Left ventricle myocardium superior (tissue), 1 donor: ENCODE results near the gene LILRB5. TPM values are rescaled to one million over a fixed set of nuclear protein-coding genes. Genes with fewer than 3 reads are reported as not detected.
"Not testable (repeated sequence)": the region's sequence is repeated elsewhere in the genome, so short reads cannot be mapped to it uniquely, and the experiment has no call there.

Experiments
- ATAC-seq: fragments of 200-7000 bp; cut with Tn5 transposase; one replicate; pipeline ENCODE4 v1.9.1; 2020; ENCODE audit warnings: mild to moderate bottlenecking, moderate library complexity
- DNase-seq: peaks from one replicate; pipeline ENCODE4 v3.0.0-alpha.2; 2020
- intact Hi-C: fragments of 100-400 bp; cut with micrococcal nuclease; formaldehyde crosslinking; loops from one replicate; pipeline ENCODE4 v1.11.0; 2022
- total RNA-seq: library from RNA; stranded (reverse); fragmentation: NEBNext Ultra II Directional; extraction: Animal tissue kit (Norgen Biotek cat#: 25700); gene quantifications from one replicate; pipeline ENCODE4 v1.2.1, GENCODE V29; 2021
- donor health status: DM: no; HTN: yes; CAD: no; lungs with severe emphysema.

LILRB5 gene
- total RNA-seq, 1 donor from 2014 or later, result 5.5 TPM

- intact Hi-C loops, result not testable (repeated sequence)
- ATAC-seq (peak; percentile 81), DNase-seq (peak; percentile 58)
These were observed 34.4 kb downstream of the LILRB5 start, which contains the start of gene LILRB3 for GRCh38 chr19:54222474-54223276. LILRB3 (minus strand) TSS chr19:54223007; CDS start chr19:54222976, 31 bp downstream.

- intact Hi-C loops, DNase-seq, ATAC-seq: not testable (repeated sequence)
These were observed 35.1 kb downstream of the LILRB5 start for GRCh38 chr19:54221947-54222346.

GRCh38 chr19:54219702-54220101 lies 37.4 kb downstream of the LILRB5 start:
- DNase-seq, ATAC-seq, intact Hi-C loops: not testable (repeated sequence)

- DNase-seq (no peak), ATAC-seq (no peak)
- intact Hi-C loops, result no loop called here
These were observed 38.0 kb downstream of the LILRB5 start for GRCh38 chr19:54218960-54219661.

GRCh38 chr19:54218259-54218658 lies 38.8 kb downstream of the LILRB5 start:
- intact Hi-C loops, result no loop called here
- ATAC-seq (no peak), DNase-seq (no peak)

- intact Hi-C loops, ATAC-seq, DNase-seq: not testable (repeated sequence)
These were observed 39.4 kb downstream of the LILRB5 start for GRCh38 chr19:54217517-54218247.

- intact Hi-C loops, result no loop called here
These were observed 40.2 kb downstream of the LILRB5 start for GRCh38 chr19:54216869-54217268.

GRCh38 chr19:54214734-54215133 lies 42.3 kb downstream of the LILRB5 start:
- not testable (repeated sequence) for DNase-seq

More at GRCh38 chr19:54216869-54217268, 40.2 kb downstream of the LILRB5 start:
- DNase-seq (no peak), ATAC-seq (no peak)

GRCh38 chr19:54214217-54214616 lies 42.9 kb downstream of the LILRB5 start:
- DNase-seq, intact Hi-C loops, ATAC-seq: not testable (repeated sequence)

More at GRCh38 chr19:54214734-54215133, 42.3 kb downstream of the LILRB5 start:
- intact Hi-C loops, ATAC-seq: not testable (repeated sequence)

GRCh38 chr19:54211235-54211634 lies 45.8 kb downstream of the LILRB5 start:
- intact Hi-C loops, result no loop called here
- ATAC-seq (no peak), DNase-seq (no peak)

GRCh38 chr19:54209811-54210494 lies 47.1 kb downstream of the LILRB5 start:
- ATAC-seq, result peak; percentile 70
- peak; percentile 84 for DNase-seq
- intact Hi-C loops, result no loop called here

- ATAC-seq (peak; percentile 9), DNase-seq (no peak)
- intact Hi-C loops, result no loop called here
These were observed 47.8 kb downstream of the LILRB5 start for GRCh38 chr19:54209058-54209810.

- no peak for DNase-seq
- intact Hi-C loops, result no loop called here
- ATAC-seq, result no peak
These were observed 48.4 kb downstream of the LILRB5 start for GRCh38 chr19:54208784-54209057.

GRCh38 chr19:54207983-54208783 lies 48.9 kb downstream of the LILRB5 start:
- ATAC-seq, result peak; percentile 65
- peak; percentile 46 for DNase-seq
- intact Hi-C loops, result no loop called here

- no peak for ATAC-seq
- DNase-seq, result no peak
- intact Hi-C loops, result no loop called here
These were observed 49.4 kb downstream of the LILRB5 start for GRCh38 chr19:54207676-54207982.

- ATAC-seq, intact Hi-C loops, DNase-seq: not testable (repeated sequence)
These were observed 49.9 kb downstream of the LILRB5 start for GRCh38 chr19:54207193-54207592.

- DNase-seq (no peak), ATAC-seq (no peak)
- intact Hi-C loops, result no loop called here
These were observed 50.3 kb downstream of the LILRB5 start for GRCh38 chr19:54206831-54207177.
